ENCODE measurements around the gene UBP1.

UBP1 gene

GRCh38 chr3:33391255-33391995, 48.8 kb downstream of the UBP1 start:
- Mint-ChIP-seq H3K4me3 (no peak overlapping the region), H3K27ac (peak overlapping the region; percentile 64), H3K9me3 (no peaks in the 10 kb centered on the region), H3K27me3 (no peaks in the 10 kb centered on the region), H3K36me3 (ENCODE audit: low read depth) (peaks cover 91% of the 10 kb centered on the region), H3K4me1 (ENCODE audit: low read depth) (peaks cover 20% of the 10 kb centered on the region)
- DNase-seq, result no peak

- Mint-ChIP-seq H3K4me1 (ENCODE audit: low read depth) (peaks cover 33% of the 10 kb centered on the region), H3K9me3 (no peaks in the 10 kb centered on the region), H3K27me3 (no peaks in the 10 kb centered on the region), H3K27ac (peak overlapping the region; percentile 53), H3K36me3 (ENCODE audit: low read depth) (peaks cover 91% of the 10 kb centered on the region), H3K4me3 (no peak overlapping the region)
- DNase-seq, result no peak
These were observed 50.3 kb downstream of the UBP1 start for GRCh38 chr3:33389908-33390307.

GRCh38 chr3:33388374-33389100, 51.7 kb downstream of the UBP1 start:
- no peaks in the 10 kb centered on the region for H3K27me3 Mint-ChIP-seq
- peaks cover 36% of the 10 kb centered on the region for H3K4me1 Mint-ChIP-seq (ENCODE audit: low read depth)
- H3K9me3 Mint-ChIP-seq, result no peaks in the 10 kb centered on the region
- H3K27ac Mint-ChIP-seq, result peak overlapping the region; percentile 20
- DNase-seq, result no peak
- H3K4me3 Mint-ChIP-seq, result no peak overlapping the region
- H3K36me3 Mint-ChIP-seq (ENCODE audit: low read depth), result peaks cover 84% of the 10 kb centered on the region

- Mint-ChIP-seq H3K27me3 (no peaks in the 10 kb centered on the region), H3K9me3 (no peaks in the 10 kb centered on the region), H3K36me3 (ENCODE audit: low read depth) (peaks cover 65% of the 10 kb centered on the region), H3K4me1 (ENCODE audit: low read depth) (peaks cover 23% of the 10 kb centered on the region), H3K4me3 (no peak overlapping the region), H3K27ac (no peak overlapping the region)
- no peak for DNase-seq
These were observed 53.6 kb downstream of the UBP1 start for GRCh38 chr3:33386631-33387030.

- peaks cover 19% of the 10 kb centered on the region for H3K4me1 Mint-ChIP-seq (ENCODE audit: low read depth)
- peak overlapping the region; percentile 84 for H3K27ac Mint-ChIP-seq
- H3K4me3 Mint-ChIP-seq, result no peak overlapping the region
- no peaks in the 10 kb centered on the region for H3K9me3 Mint-ChIP-seq
- DNase-seq, result peak; percentile 52
- peaks cover 53% of the 10 kb centered on the region for H3K36me3 Mint-ChIP-seq (ENCODE audit: low read depth)
- H3K27me3 Mint-ChIP-seq, result no peaks in the 10 kb centered on the region
These were observed 54.8 kb downstream of the UBP1 start for GRCh38 chr3:33385423-33385822.

- no peaks in the 10 kb centered on the region for H3K27me3 Mint-ChIP-seq
- peaks cover 40% of the 10 kb centered on the region for H3K36me3 Mint-ChIP-seq (ENCODE audit: low read depth)
- H3K4me1 Mint-ChIP-seq (ENCODE audit: low read depth), result peaks cover 19% of the 10 kb centered on the region
- no peak for DNase-seq
- peak overlapping the region; percentile 44 for H3K27ac Mint-ChIP-seq
- H3K4me3 Mint-ChIP-seq, result no peak overlapping the region
- no peaks in the 10 kb centered on the region for H3K9me3 Mint-ChIP-seq
These were observed 56.3 kb downstream of the UBP1 start for GRCh38 chr3:33383951-33384350.

GRCh38 chr3:33380653-33381052, 59.6 kb downstream of the UBP1 start:
- Mint-ChIP-seq H3K27ac (no peak overlapping the region), H3K4me3 (no peak overlapping the region)

GRCh38 chr3:33377931-33378330, 62.3 kb downstream of the UBP1 start:
- peaks cover 3% of the 10 kb centered on the region for H3K27me3 Mint-ChIP-seq

More at GRCh38 chr3:33380653-33381052, 59.6 kb downstream of the UBP1 start:
- Mint-ChIP-seq H3K36me3 (ENCODE audit: low read depth) (peaks cover 9% of the 10 kb centered on the region), H3K9me3 (no peaks in the 10 kb centered on the region), H3K4me1 (ENCODE audit: low read depth) (peaks cover 9% of the 10 kb centered on the region), H3K27me3 (no peaks in the 10 kb centered on the region)
- DNase-seq, result no peak

GRCh38 chr3:33377489-33377888, 62.7 kb downstream of the UBP1 start:
- no peak for DNase-seq
- no peak overlapping the region for H3K4me3 Mint-ChIP-seq
- peaks cover 3% of the 10 kb centered on the region for H3K27me3 Mint-ChIP-seq
- no peak overlapping the region for H3K27ac Mint-ChIP-seq
- peaks cover 7% of the 10 kb centered on the region for H3K4me1 Mint-ChIP-seq (ENCODE audit: low read depth)
- no peaks in the 10 kb centered on the region for H3K9me3 Mint-ChIP-seq
- H3K36me3 Mint-ChIP-seq (ENCODE audit: low read depth), result no peaks in the 10 kb centered on the region

More at GRCh38 chr3:33377931-33378330, 62.3 kb downstream of the UBP1 start:
- Mint-ChIP-seq H3K9me3 (no peaks in the 10 kb centered on the region), H3K4me3 (no peak overlapping the region), H3K36me3 (ENCODE audit: low read depth) (no peaks in the 10 kb centered on the region), H3K27ac (no peak overlapping the region), H3K4me1 (ENCODE audit: low read depth) (peaks cover 3% of the 10 kb centered on the region)
- DNase-seq, result no peak

DNA sequence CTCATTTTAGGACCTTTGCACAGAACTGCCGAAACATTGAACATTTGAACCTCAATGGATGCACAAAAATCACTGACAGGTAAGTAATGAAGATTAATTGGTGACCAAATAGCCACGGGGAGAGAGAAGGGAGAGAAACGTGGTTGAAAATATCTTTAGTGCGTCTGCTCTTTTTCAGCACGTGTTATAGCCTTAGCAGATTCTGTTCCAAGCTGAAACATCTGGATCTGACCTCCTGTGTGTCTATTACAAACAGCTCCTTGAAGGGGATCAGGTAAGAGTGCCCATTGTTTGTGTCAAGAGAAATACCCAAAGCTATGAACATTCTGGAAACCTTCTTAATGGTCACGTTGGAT, 67.1 kb downstream of the UBP1 start:
- H3K4me1 Mint-ChIP-seq (ENCODE audit: low read depth), result peaks cover 10% of the 10 kb centered on the region
- no peak overlapping the region for H3K4me3 Mint-ChIP-seq
- no peak for DNase-seq
- no peak overlapping the region for H3K27ac Mint-ChIP-seq
- H3K9me3 Mint-ChIP-seq, result no peaks in the 10 kb centered on the region
- H3K27me3 Mint-ChIP-seq, result peaks cover 12% of the 10 kb centered on the region
- H3K36me3 Mint-ChIP-seq (ENCODE audit: low read depth), result no peaks in the 10 kb centered on the region

GRCh38 chr3:33372218-33373081, 67.8 kb downstream of the UBP1 start:
- peak; percentile 58 for DNase-seq
- Mint-ChIP-seq H3K4me3 (no peak overlapping the region), H3K27me3 (peaks cover 12% of the 10 kb centered on the region)

DNA sequence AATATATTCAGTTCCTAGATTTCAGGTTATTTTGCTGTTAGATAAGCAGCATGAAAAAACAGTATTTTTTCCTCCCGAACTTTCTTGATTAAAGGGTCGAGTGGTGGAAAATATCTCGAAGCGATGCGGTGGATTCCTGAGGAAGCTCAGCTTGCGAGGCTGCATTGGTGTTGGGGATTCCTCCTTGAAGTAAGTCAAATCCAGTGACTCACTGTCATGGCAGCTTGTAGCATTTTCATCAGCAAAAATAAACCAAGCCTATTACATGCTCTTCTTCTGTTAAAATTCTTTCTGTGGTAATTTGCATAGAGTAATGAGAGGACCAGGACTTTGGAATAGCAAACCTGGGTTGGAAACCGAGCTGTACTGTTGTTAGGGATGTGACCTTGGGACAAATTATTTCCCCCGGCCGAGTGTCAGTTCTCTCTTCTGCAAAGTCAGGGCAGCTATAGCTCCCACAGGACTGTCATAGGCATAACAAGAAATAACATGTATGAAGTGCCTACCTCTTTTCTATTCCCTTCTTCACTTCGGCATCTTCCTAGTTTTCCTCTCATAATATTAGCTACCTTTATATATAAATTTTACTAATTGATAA, 75.6 kb downstream of the UBP1 start:
- Mint-ChIP-seq H3K4me1 (ENCODE audit: low read depth) (no peaks in the 10 kb centered on the region), H3K36me3 (ENCODE audit: low read depth) (no peaks in the 10 kb centered on the region), H3K9me3 (no peaks in the 10 kb centered on the region), H3K27me3 (peaks cover 9% of the 10 kb centered on the region), H3K27ac (no peak overlapping the region), H3K4me3 (no peak overlapping the region)
- no peak for DNase-seq

More at GRCh38 chr3:33372218-33373081, 67.8 kb downstream of the UBP1 start:
- H3K36me3 Mint-ChIP-seq (ENCODE audit: low read depth), result no peaks in the 10 kb centered on the region
- H3K4me1 Mint-ChIP-seq (ENCODE audit: low read depth), result peaks cover 10% of the 10 kb centered on the region
- no peaks in the 10 kb centered on the region for H3K9me3 Mint-ChIP-seq
- no peak overlapping the region for H3K27ac Mint-ChIP-seq

- Mint-ChIP-seq H3K9me3 (no peaks in the 10 kb centered on the region), H3K4me1 (ENCODE audit: low read depth) (no peaks in the 10 kb centered on the region), H3K27ac (no peak overlapping the region), H3K4me3 (no peak overlapping the region), H3K36me3 (ENCODE audit: low read depth) (no peaks in the 10 kb centered on the region), H3K27me3 (peaks cover 11% of the 10 kb centered on the region)
- no peak for DNase-seq
These were observed 76.1 kb downstream of the UBP1 start for GRCh38 chr3:33364060-33364459.

DNA sequence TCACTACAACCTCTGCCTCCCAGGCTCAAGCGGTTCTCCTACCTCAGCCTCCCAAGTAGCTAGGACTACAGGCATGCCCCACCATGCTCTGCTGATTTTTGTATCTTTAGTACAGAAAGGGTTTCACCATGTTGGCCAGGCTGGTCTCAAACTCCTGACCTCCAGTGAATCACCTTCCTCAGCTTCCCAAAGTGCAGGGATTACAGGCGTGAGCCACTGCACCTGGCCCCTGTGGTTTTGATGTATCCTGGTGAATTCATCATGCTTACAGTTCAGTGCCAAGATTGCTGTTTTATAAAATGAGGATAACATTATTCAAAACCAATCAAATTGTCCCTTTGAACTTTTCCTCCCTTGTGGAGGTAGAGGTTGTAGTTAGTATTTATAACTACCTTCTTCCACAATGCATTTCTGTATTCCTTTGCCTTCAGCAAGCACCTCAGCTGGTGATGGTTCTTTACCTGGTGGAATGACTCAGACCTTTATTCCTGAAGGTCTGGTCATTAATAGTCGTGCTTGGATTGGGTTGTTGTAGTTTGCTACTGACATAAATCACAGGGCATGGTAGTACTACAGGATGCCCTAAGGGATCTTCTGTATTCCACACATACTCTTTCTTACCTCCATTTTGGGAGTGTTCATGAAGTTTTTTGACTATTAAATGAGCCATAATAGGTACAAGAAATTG, 76.9 kb downstream of the UBP1 start:
- H3K36me3 Mint-ChIP-seq (ENCODE audit: low read depth), result no peaks in the 10 kb centered on the region
- no peaks in the 10 kb centered on the region for H3K4me1 Mint-ChIP-seq (ENCODE audit: low read depth)
- H3K27me3 Mint-ChIP-seq, result peaks cover 11% of the 10 kb centered on the region
- DNase-seq, result no peak
- H3K9me3 Mint-ChIP-seq, result no peaks in the 10 kb centered on the region
- H3K4me3 Mint-ChIP-seq, result no peak overlapping the region
- H3K27ac Mint-ChIP-seq, result no peak overlapping the region
